HFF-Myc (cell line): ENCODE data around the gene GTF3C4.
"Not testable (repeated sequence)": the region's sequence is repeated elsewhere in the genome, so short reads cannot be mapped to it uniquely, and the experiment has no call there.

Source experiments
- DNase-seq: peaks from one replicate; pipeline ENCODE4 v3.0.0-alpha.2; 2011; ENCODE audit warnings: low read depth; ENCODE audit errors: extremely low read depth
- H3K4me3 ChIP-seq: replicated peaks from 2 replicates; pipeline ENCODE4 v1.5.1; 2011; ENCODE audit warnings: low read depth, mild to moderate bottlenecking, control low read depth, low read length
- CTCF ChIP-seq: IDR thresholded peaks from 2 replicates; pipeline ENCODE4 v1.5.1; 2012; ENCODE audit warnings: mild to moderate bottlenecking, low read depth, low read length, control low read depth; ENCODE audit errors: missing control alignments

The GTF3C4 gene

DNA sequence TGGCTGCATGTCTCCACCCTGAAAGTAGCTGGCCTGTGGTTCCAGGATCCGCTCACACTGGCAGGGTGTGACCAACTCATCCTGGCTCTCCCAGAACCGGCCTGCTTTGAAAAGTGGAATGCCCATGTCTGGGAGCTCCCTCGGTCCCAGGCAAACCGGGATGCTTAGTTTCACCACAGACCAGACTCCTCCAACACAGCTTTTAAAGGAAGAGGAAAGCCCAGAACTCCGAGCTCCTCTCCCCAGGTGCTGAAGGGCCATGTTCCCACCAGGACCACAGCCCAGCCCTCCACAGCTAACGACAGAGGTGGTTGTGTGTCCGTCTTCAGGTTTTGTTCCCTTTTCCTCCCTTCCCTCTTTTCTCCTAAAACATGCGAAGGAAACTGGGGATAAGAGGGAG, 38.0 kb downstream of the GTF3C4 start:
- H3K4me3 ChIP-seq: no peak overlapping the region
- no peak for TF ChIP-seq CTCF
- DNase-seq: no peak

DNA sequence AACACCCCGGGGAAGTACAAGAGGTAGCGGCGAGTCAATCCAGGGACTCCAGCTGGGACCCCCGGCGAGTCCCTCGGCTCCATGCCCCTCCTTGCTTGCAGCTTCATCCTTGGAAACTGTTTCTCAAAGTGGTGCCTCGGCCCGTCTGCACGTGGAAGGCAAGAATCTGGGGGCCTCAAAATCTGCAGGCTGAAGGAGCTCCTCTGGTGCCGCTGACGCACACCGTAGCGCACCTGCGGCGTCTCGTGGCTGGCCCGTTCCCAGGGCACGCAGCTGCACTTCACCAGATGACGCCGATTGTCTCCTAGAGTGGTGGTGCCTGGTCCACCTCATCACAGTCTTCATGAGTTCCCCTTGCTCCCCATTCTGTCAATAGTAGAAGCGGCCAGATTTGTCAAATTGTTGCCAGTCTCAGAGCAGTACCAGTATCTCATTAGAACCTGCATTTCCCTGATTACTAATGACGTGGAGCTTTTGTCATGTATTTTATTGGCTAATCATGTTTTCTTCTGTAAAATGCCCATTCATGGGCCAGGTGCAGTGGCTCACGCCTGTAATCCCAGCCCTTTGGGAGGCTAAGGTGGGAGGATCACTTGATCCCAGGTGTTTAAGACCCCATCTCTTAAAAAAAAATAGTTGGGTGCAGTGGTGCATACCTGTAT, 38.6 kb downstream of the GTF3C4 start:
- H3K4me3 ChIP-seq: no peak overlapping the region
- TF ChIP-seq CTCF: no peak
- no peak for DNase-seq

DNA sequence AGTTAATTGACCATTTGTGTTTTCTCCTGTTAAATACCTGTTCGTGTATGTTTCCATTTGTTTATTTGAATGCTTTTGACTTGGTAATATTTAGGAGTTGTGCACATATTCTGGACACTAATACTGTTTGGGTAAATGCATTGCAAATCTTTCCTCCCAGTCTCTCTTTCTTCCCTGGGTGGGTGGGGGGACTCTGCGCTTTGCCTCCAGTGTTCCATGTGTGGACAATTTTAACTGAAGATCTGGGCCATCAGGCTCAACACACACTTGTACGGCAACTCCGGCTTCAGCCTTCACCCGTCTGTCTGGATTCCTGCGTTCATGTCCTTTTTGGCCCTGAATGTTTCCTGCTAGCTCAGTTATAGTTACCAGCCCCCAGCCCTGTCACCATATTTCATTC, 40.1 kb downstream of the GTF3C4 start:
- TF ChIP-seq CTCF: no peak
- DNase-seq: no peak
- no peak overlapping the region for H3K4me3 ChIP-seq

- not testable (repeated sequence) for DNase-seq
Measured at GRCh38 chr9:132711152-132711551, 40.9 kb downstream of the GTF3C4 start.

GRCh38 chr9:132711846-132712245, 41.6 kb downstream of the GTF3C4 start:
- DNase-seq: no peak
- TF ChIP-seq CTCF: no peak
- no peak overlapping the region for H3K4me3 ChIP-seq

More at GRCh38 chr9:132711152-132711551, 40.9 kb downstream of the GTF3C4 start:
- not testable (repeated sequence) for H3K4me3 ChIP-seq

- DNase-seq: no peak
- no peak overlapping the region for H3K4me3 ChIP-seq
- no peak for TF ChIP-seq CTCF
Measured at GRCh38 chr9:132712753-132713152, 42.5 kb downstream of the GTF3C4 start.

DNA sequence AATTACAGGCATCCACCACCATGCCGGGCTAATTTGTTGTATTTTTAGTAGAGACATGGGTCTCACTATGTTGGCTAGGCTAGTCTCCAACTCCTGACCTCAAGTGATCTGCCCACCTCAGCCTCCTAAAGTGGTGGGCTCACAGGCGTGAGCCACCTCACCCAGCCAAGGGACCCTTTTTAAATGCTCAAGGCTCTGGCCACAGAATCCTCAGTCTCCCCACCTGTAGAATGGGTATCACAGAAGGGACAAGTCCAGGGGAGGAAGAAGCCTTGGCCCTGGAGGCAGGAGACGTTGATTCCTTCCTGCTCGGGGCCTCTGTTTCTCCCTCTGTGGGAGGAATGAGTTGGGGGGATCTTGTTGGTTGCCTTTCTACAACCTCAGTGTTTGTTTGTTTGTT, 45.7 kb downstream of the GTF3C4 start:
- no peak for DNase-seq
- TF ChIP-seq CTCF: no peak
- no peak overlapping the region for H3K4me3 ChIP-seq
